GM19455 (cell line): ENCODE data around the gene SSTR3.

Experiments
- ATAC-seq: cut with Tn5 transposase; IDR thresholded peaks from one replicate; pipeline ENCODE4 v1.9.1; 2021; ENCODE audit not compliant: unreplicated experiment

The SSTR3 gene

GRCh38 chr22:37154925-37155712 lies 57.2 kb downstream of the SSTR3 start:
- no peak for ATAC-seq
